A549 treated with CpdA at 1 μM for 4 hours (cell line): ENCODE measurements around the gene LYRM4. TPM values are rescaled to one million over a fixed set of nuclear protein-coding genes. Genes with fewer than 3 reads are reported as not detected.

Experiments used
- total RNA-seq: library from RNA; stranded (reverse); fragments of 200-300 nt; extraction: Qiagen RNA extraction; gene quantifications from 5 replicates; pipeline ENCODE4 v1.2.3, GENCODE V29; 2022; ENCODE audit warnings: low read depth

Gene LYRM4
- total RNA-seq: 23.0 to 36.8 TPM (median 34.5 TPM) in 5 replicates

GRCh38 chr6:5260661-5261544 lies at the start of gene LYRM4, which contains the start of gene FARS2:
LYRM4 (minus strand) TSS chr6:5260950; CDS start chr6:5260733, 217 bp downstream.
FARS2 (plus strand) TSS chr6:5261513.

GRCh38 chr6:5084781-5085647 lies 175.7 kb downstream of the LYRM4 start, which contains the start of gene PPP1R3G:
PPP1R3G (plus strand) TSS chr6:5085341; CDS start chr6:5085486, 145 bp downstream.

Other genes with a start within 250 kb of the LYRM4 start
- 0.96 to 1.6 TPM (median 1.2 TPM) in 5 replicates for gene PPP1R3G, start 175.6 kb downstream of the LYRM4 start, total RNA-seq
- gene FARS2, start 563 bp upstream of the LYRM4 start, total RNA-seq: 10.5 to 12.3 TPM (median 11.2 TPM) in 5 replicates